HepG2 (cell line): ENCODE results near the gene IGF2BP1. TPM values are rescaled to one million over a fixed set of nuclear protein-coding genes. Genes with fewer than 3 reads are reported as not detected.
A peak's percentile ranks its signal among the peaks of the same experiment; 100 is the strongest.

Source experiments
- ARID4A ChIP-seq: sonication (generic); formaldehyde crosslinking; IDR thresholded peaks from 2 replicates; pipeline ENCODE4 v1.5.0; 2020; ENCODE audit warnings: mild to moderate bottlenecking, missing genetic modification reagents, borderline replicate concordance
- CBFB ChIP-seq: sonication (generic); formaldehyde crosslinking; IDR thresholded peaks from 2 replicates; pipeline ENCODE4 v1.4.0; 2020; ENCODE audit warnings: missing genetic modification reagents
- GATAD2A ChIP-seq: IDR thresholded peaks from 2 replicates; pipeline ENCODE4 v1.6.1; 2016
- GLMP ChIP-seq: sonication (generic); formaldehyde crosslinking; IDR thresholded peaks from 2 replicates; pipeline ENCODE4 v1.9.0; 2021; ENCODE audit warnings: missing genetic modification reagents, mild to moderate bottlenecking, borderline replicate concordance
- HNRNPL ChIP-seq: fragments of 200-400 bp; formaldehyde crosslinking; IDR thresholded peaks from 2 replicates; pipeline ENCODE4 v1.6.1; 2017; ENCODE audit warnings: mild to moderate bottlenecking, low read depth, low read length
- KDM6A ChIP-seq: IDR thresholded peaks from 2 replicates; pipeline ENCODE4 v1.6.1; 2016; ENCODE audit warnings: low read depth
- NBN ChIP-seq: fragments of 450-650 bp; conservative IDR thresholded peaks from 2 replicates; pipeline ENCODE4 v1.6.1; 2017
- PLRG1 ChIP-seq: fragments of 450-650 bp; conservative IDR thresholded peaks from 2 replicates; pipeline ENCODE4 v1.6.1; 2016
- POGK ChIP-seq: sonication (generic); formaldehyde crosslinking; conservative IDR thresholded peaks from 2 replicates; pipeline ENCODE4 v1.8.0; 2022; ENCODE audit warnings: mild to moderate bottlenecking, moderate library complexity, missing genetic modification reagents
- SALL2 ChIP-seq: sonication (generic); formaldehyde crosslinking; IDR thresholded peaks from 2 replicates; pipeline ENCODE4 v1.8.1; 2023; ENCODE audit warnings: mild to moderate bottlenecking, missing genetic modification reagents, inconsistent platforms
- SKIL ChIP-seq: sonication (generic); formaldehyde crosslinking; IDR thresholded peaks from 2 replicates; pipeline ENCODE4 v1.8.0; 2022; ENCODE audit warnings: missing genetic modification reagents, mild to moderate bottlenecking, moderate library complexity, borderline replicate concordance
- SRSF1 ChIP-seq: fragments of 200-400 bp; formaldehyde crosslinking; optimal IDR thresholded peaks from 2 replicates; pipeline ENCODE3; 2017; ENCODE audit warnings: mild to moderate bottlenecking, low read depth, low read length, moderate library complexity
- ZMYM3 ChIP-seq: sonication (generic); formaldehyde crosslinking; IDR thresholded peaks from 2 replicates; pipeline ENCODE4 v1.5.1; 2020; ENCODE audit warnings: mild to moderate bottlenecking, missing genetic modification reagents
- ZNF256 ChIP-seq: sonication (generic); formaldehyde crosslinking; conservative IDR thresholded peaks from 2 replicates; pipeline ENCODE4 v1.4.0; 2020; ENCODE audit warnings: missing genetic modification reagents
- ZNF501 ChIP-seq: sonication (generic); formaldehyde crosslinking; IDR thresholded peaks from 2 replicates; pipeline ENCODE4 v1.5.1; 2020; ENCODE audit warnings: mild to moderate bottlenecking, moderate library complexity, missing genetic modification reagents
- ZNF567 ChIP-seq: sonication (generic); formaldehyde crosslinking; IDR thresholded peaks from 2 replicates; pipeline ENCODE4 v1.8.1; 2023; ENCODE audit warnings: mild to moderate bottlenecking, missing genetic modification reagents, borderline replicate concordance
- ZNF574 ChIP-seq: sonication (generic); formaldehyde crosslinking; IDR thresholded peaks from 2 replicates; pipeline ENCODE4 v1.4.0; 2020; ENCODE audit warnings: missing genetic modification reagents
- ZNF772 ChIP-seq: sonication (generic); formaldehyde crosslinking; IDR thresholded peaks from 2 replicates; pipeline ENCODE4 v1.5.0; 2020; ENCODE audit warnings: mild to moderate bottlenecking, missing genetic modification reagents
- polyA plus RNA-seq, 8 experiments: library from polyadenylated mRNA; depleted of rRNA in 3 of 8; stranded (reverse) in 7 of 8; unstranded in 1 of 8; fragments of >200 nt; fragmentation: Illumina TruSeq in 4 of 8; extraction: Trizol in 4 of 8; gene quantifications; 2 replicates each; pipeline versions ENCODE4 v1.2.1 to v1.2.3, GENCODE V29; 2011 to 2016; ENCODE audit warnings: low read depth in 4 of 8, missing spikeins in 1 of 8, mixed read lengths in 1 of 8; ENCODE audit not compliant: insufficient read depth in 1 of 8
- total RNA-seq, 5 experiments: library from RNA; depleted of rRNA; stranded (reverse); fragments of >200 nt; fragmentation: Illumina TruSeq; extraction: Trizol; gene quantifications; 2 replicates each; pipeline ENCODE4 v1.2.3, GENCODE V29; 2016; ENCODE audit warnings: low read depth in 1 of 5

Gene IGF2BP1
- total and polyA plus RNA-seq, 2 of the 13 experiments (the other 11 are each of a cell fraction or from before 2014, with no cell fraction given) = 29.7 to 75.1 TPM

GRCh38 chr17:49021095-49021767, 24.0 kb downstream of the IGF2BP1 start (continued):
- TF ChIP-seq ZNF567 (CRISPR knock-in tag) = no peak
- no peak for TF ChIP-seq ZNF772
- no peak for TF ChIP-seq POGK
- TF ChIP-seq SKIL (CRISPR knock-in tag) = no peak
- no peak for TF ChIP-seq ZNF501 (CRISPR knock-in tag)
- TF ChIP-seq SALL2 (CRISPR knock-in tag) = 0 out of 2 replicates have a peak, but pooled peaks have one; percentile 25
- TF ChIP-seq GATAD2A = peak; percentile 46; the same call in 1 of the 2 replicates
- no peak for TF ChIP-seq HNRNPL
- TF ChIP-seq ARID4A (CRISPR knock-in tag) = no peak
- TF ChIP-seq ZMYM3 (CRISPR knock-in tag) = no peak
- no peak for TF ChIP-seq NBN
- no peak for TF ChIP-seq ZNF574
- no peak for TF ChIP-seq CBFB
- no peak for TF ChIP-seq ZNF256 (CRISPR knock-in tag)
- no peak for TF ChIP-seq PLRG1
- TF ChIP-seq SRSF1 = no peak
- no peak for TF ChIP-seq KDM6A (CRISPR knock-in tag)
- TF ChIP-seq GLMP (CRISPR knock-in tag) = no peak
